GM12878 (cell line): ENCODE measurements around the gene MCOLN3.

Source experiments
- POLR2AphosphoS5 ChIP-seq: IDR thresholded peaks from 2 replicates; pipeline ENCODE4 v1.6.1; 2011; ENCODE audit warnings: mild to moderate bottlenecking, low read length, inconsistent platforms
- TARDBP ChIP-seq: IDR thresholded peaks from 2 replicates; pipeline ENCODE4 v1.6.1; 2016; ENCODE audit warnings: borderline replicate concordance
- TF ChIP-seq, protein P1 (sequence below): fragments of 450-650 bp; IDR thresholded peaks from 2 replicates; pipeline ENCODE4 v1.6.1; 2017; ENCODE audit warnings: mild to moderate bottlenecking

DNA sequence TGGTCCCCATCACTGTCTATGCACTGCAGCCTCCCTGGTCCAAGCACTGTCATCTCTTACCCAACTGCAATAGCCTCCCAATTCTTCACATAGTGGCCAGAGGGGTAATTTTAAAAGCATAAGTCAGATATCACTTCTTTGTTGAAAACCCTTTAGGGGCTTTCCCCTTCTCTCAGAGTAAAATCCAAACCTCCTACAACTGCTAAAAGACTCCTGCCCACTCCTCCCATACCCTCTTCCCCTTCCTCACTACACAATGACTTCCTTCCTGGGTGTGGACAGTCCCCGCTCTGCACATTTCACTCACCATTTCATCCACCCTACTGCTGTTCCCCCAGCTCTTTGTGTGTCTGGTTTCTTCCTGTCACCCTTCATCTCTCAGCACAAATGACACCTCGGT is 59.7 kb downstream of the MCOLN3 start:
- no peak for TF ChIP-seq TARDBP
- peak; percentile 72; the same call in 1 of the 2 replicates for TF ChIP-seq POLR2AphosphoS5
- TF ChIP-seq, protein P1, sequence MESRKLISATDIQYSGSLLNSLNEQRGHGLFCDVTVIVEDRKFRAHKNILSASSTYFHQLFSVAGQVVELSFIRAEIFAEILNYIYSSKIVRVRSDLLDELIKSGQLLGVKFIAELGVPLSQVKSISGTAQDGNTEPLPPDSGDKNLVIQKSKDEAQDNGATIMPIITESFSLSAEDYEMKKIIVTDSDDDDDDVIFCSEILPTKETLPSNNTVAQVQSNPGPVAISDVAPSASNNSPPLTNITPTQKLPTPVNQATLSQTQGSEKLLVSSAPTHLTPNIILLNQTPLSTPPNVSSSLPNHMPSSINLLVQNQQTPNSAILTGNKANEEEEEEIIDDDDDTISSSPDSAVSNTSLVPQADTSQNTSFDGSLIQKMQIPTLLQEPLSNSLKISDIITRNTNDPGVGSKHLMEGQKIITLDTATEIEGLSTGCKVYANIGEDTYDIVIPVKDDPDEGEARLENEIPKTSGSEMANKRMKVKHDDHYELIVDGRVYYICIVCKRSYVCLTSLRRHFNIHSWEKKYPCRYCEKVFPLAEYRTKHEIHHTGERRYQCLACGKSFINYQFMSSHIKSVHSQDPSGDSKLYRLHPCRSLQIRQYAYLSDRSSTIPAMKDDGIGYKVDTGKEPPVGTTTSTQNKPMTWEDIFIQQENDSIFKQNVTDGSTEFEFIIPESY = no peak
